CD4-positive, alpha-beta T cell (primary cell): ENCODE measurements around the gene STAB1. TPM values are rescaled to one million over a fixed set of nuclear protein-coding genes. Genes with fewer than 3 reads are reported as not detected.

ENCODE experiments used
- ATAC-seq: fragments of 200-7000 bp; cut with Tn5 transposase; one replicate; pipeline ENCODE4 v1.10.0; 2022; ENCODE audit warnings: mild to moderate bottlenecking; ENCODE audit not compliant: poor library complexity
- CTCF ChIA-PET: fragments of 350-600 bp; sonication (Branson Sonifier 250); formaldehyde crosslinking; loops from one replicate; lab custom pipeline; 2021; ENCODE audit warnings: antibody characterized with exemption, inconsistent platforms; lab: Charles Lee
- POLR2A ChIA-PET: fragments of 350-600 bp; sonication (Branson Sonifier 250); formaldehyde crosslinking; loops from one replicate; lab custom pipeline; 2021; ENCODE audit warnings: antibody characterized with exemption, inconsistent platforms; lab: Charles Lee
- DNase-seq, 14 experiments: peaks; one replicate each; pipeline ENCODE4 v3.0.0-alpha.2; 2013 to 2020; ENCODE audit warnings: mixed read lengths in 2 of 14
- H3K27ac ChIP-seq, 2 donors: one replicate each; pipeline versions ENCODE4 v1.5.1 to v1.7.0; 2013; ENCODE audit warnings: low read length in 2 of 2, low read depth in 1 of 2, mild to moderate bottlenecking in 1 of 2
- H3K27me3 ChIP-seq, 2 experiments: 1 replicate in 1 of 2; 2 replicates in 1 of 2; pipeline versions ENCODE4 v1.6.1 to v1.7.0; 2013; ENCODE audit warnings: low read length in 2 of 2, control low read depth in 1 of 2, mild to moderate bottlenecking in 1 of 2, moderate library complexity in 1 of 2; ENCODE audit not compliant: insufficient read depth in 2 of 2, control insufficient read depth in 1 of 2
- H3K36me3 ChIP-seq: one replicate; pipeline ENCODE4 v1.6.1; 2013; ENCODE audit warnings: low read length, control low read depth; ENCODE audit not compliant: insufficient read depth
- H3K4me1 ChIP-seq: one replicate; pipeline ENCODE4 v1.6.1; 2013; ENCODE audit warnings: low read length, control low read depth; ENCODE audit not compliant: insufficient read depth
- H3K4me3 ChIP-seq: one replicate; pipeline ENCODE4 v1.5.1; 2013; ENCODE audit warnings: mild to moderate bottlenecking, low read length, moderate library complexity
- H3K9me3 ChIP-seq, 2 experiments: 1 replicate in 1 of 2; 2 replicates in 1 of 2; pipeline versions ENCODE4 v1.6.1 to v1.7.0; 2013; ENCODE audit warnings: low read length in 2 of 2, mild to moderate bottlenecking in 2 of 2, control low read depth in 1 of 2, moderate library complexity in 1 of 2; ENCODE audit not compliant: control insufficient read depth in 1 of 2, insufficient read depth in 1 of 2
- H3K27ac Mint-ChIP-seq: one replicate; pipeline ENCODE4 v1.8.0; 2020; ENCODE audit warnings: mixed read lengths
- H3K27me3 Mint-ChIP-seq: one replicate; pipeline ENCODE4 v1.8.0; 2021; ENCODE audit warnings: mixed read lengths
- H3K36me3 Mint-ChIP-seq: one replicate; pipeline ENCODE4 v1.8.0; 2021; ENCODE audit warnings: low read depth, mixed read lengths
- H3K4me1 Mint-ChIP-seq: one replicate; pipeline ENCODE4 v1.8.0; 2021; ENCODE audit warnings: low read depth, mixed read lengths
- H3K4me3 Mint-ChIP-seq: one replicate; pipeline ENCODE4 v1.8.0; 2020; ENCODE audit warnings: mild to moderate bottlenecking, mixed read lengths
- H3K9me3 Mint-ChIP-seq: one replicate; pipeline ENCODE4 v1.8.0; 2020; ENCODE audit warnings: mixed read lengths
- CTCF ChIP-seq: fragments of 200-600 bp; IDR thresholded peaks from one replicate; pipeline ENCODE4 v1.8.0; 2022; ENCODE audit warnings: antibody characterized with exemption, mild to moderate bottlenecking
- intact Hi-C, 2 experiments: fragments of 100-400 bp; cut with DNase I in 1 of 2; cut with micrococcal nuclease in 1 of 2; formaldehyde crosslinking; loops; one replicate each; pipeline versions ENCODE4 v1.15.1 to v1.9.0; 2023 to 2025; cut with DNase I, micrococcal nuclease
- total RNA-seq, 174 experiments: library from RNA in 2 of 174; stranded (reverse) in 2 of 174; gene quantifications; one replicate each; pipeline ENCODE4 v1.2.3 and lab custom pipeline; 2021 to 2026

STAB1 gene
- total RNA-seq, 2 experiments from 2014 or later, result 1.5 to 2.5 TPM

- H3K27ac ChIP-seq, result peak overlapping the region; percentile 81 to 85
- Mint-ChIP-seq H3K36me3 (peaks cover 43% of the 10 kb centered on the region), H3K27me3 (no peaks in the 10 kb centered on the region), H3K4me3 (peak overlapping the region; percentile 96), H3K27ac (peak overlapping the region; percentile 100), H3K9me3 (no peaks in the 10 kb centered on the region), H3K4me1 (peaks cover 43% of the 10 kb centered on the region)
- peak in 1 of 14 experiments; percentile 6 for DNase-seq
- intact Hi-C loops, result loop anchor here (2.0 to 5.0 kb wide), 3 partner anchors 42 to 303 kb away; partner anchors contain the start of gene POC1A (in 1 of the 2)
- peaks cover 44% of the 10 kb centered on the region for H3K4me1 ChIP-seq
- ChIA-PET POLR2A (interaction anchor here (1.0 to 2.0 kb wide), 4 partner anchors 9 to 176 kb away, joined by 3 to 5 read pairs (median 4); no protein-coding TSS in a partner anchor), CTCF (interaction anchor here (1.0 kb wide), 1 partner anchor 10 kb away, joined by 3 read pairs; the partner anchor contains the start of gene SEMA3G)
- H3K27me3 ChIP-seq, result no peaks in the 10 kb centered on the region
- H3K36me3 ChIP-seq, result peaks cover 18% of the 10 kb centered on the region
- no peaks in the 10 kb centered on the region for H3K9me3 ChIP-seq
- H3K4me3 ChIP-seq, result peak overlapping the region; percentile 97
- ATAC-seq, result peak; percentile 28
- TF ChIP-seq CTCF, result no peak
Observed at GRCh38 chr3:52454938-52455282, 40.2 kb upstream of the STAB1 start.

GRCh38 chr3:52455283-52456168 lies 39.6 kb upstream of the STAB1 start, which contains the start of gene NISCH:
Gene NISCH (plus strand): TSS chr3:52455604. CDS start chr3:52455642, 38 bp downstream.
- H3K9me3 ChIP-seq, result no peaks in the 10 kb centered on the region

More at GRCh38 chr3:52455283-52456168, 39.6 kb upstream of the STAB1 start, which contains the start of gene NISCH:
- no peak for TF ChIP-seq CTCF
- Histone ChIP-seq H3K36me3 (peaks cover 20% of the 10 kb centered on the region), H3K27ac (peak within 1 kb of the TSS; percentile 81 to 85), H3K27me3 (no peaks in the 10 kb centered on the region), H3K4me1 (peaks cover 44% of the 10 kb centered on the region), H3K4me3 (peak within 1 kb of the TSS; percentile 97)
- no peaks in the 10 kb centered on the region for H3K9me3 Mint-ChIP-seq
- H3K36me3 Mint-ChIP-seq, result peaks cover 50% of the 10 kb centered on the region
- no peaks in the 10 kb centered on the region for H3K27me3 Mint-ChIP-seq
- ChIA-PET POLR2A (interaction anchor here (1.0 to 2.0 kb wide), 5 partner anchors 9 to 176 kb away, joined by 3 to 5 read pairs (median 4); no protein-coding TSS in a partner anchor), CTCF (no interaction called here)
- DNase-seq, result peak; percentile 91 to 99 (median 97)
- peak within 1 kb of the TSS; percentile 100 for H3K27ac Mint-ChIP-seq
- H3K4me3 Mint-ChIP-seq, result peak within 1 kb of the TSS; percentile 96
- peak; percentile 95 for ATAC-seq
- peaks cover 43% of the 10 kb centered on the region for H3K4me1 Mint-ChIP-seq
- intact Hi-C loops, result loop anchor here (2.0 to 5.0 kb wide), 4 partner anchors 43 to 303 kb away; partner anchors contain the start of gene POC1A (in 1 of the 2)
